HG03378 (cell line): ENCODE results near the gene VMP1.
"Not testable (repeated sequence)": the region's sequence is repeated elsewhere in the genome, so short reads cannot be mapped to it uniquely, and the experiment has no call there.

Experiments
- ATAC-seq: cut with Tn5 transposase; IDR thresholded peaks from one replicate; pipeline ENCODE4 v1.9.1; 2021; ENCODE audit warnings: mild to moderate bottlenecking, moderate library complexity; ENCODE audit not compliant: unreplicated experiment

VMP1 gene

DNA sequence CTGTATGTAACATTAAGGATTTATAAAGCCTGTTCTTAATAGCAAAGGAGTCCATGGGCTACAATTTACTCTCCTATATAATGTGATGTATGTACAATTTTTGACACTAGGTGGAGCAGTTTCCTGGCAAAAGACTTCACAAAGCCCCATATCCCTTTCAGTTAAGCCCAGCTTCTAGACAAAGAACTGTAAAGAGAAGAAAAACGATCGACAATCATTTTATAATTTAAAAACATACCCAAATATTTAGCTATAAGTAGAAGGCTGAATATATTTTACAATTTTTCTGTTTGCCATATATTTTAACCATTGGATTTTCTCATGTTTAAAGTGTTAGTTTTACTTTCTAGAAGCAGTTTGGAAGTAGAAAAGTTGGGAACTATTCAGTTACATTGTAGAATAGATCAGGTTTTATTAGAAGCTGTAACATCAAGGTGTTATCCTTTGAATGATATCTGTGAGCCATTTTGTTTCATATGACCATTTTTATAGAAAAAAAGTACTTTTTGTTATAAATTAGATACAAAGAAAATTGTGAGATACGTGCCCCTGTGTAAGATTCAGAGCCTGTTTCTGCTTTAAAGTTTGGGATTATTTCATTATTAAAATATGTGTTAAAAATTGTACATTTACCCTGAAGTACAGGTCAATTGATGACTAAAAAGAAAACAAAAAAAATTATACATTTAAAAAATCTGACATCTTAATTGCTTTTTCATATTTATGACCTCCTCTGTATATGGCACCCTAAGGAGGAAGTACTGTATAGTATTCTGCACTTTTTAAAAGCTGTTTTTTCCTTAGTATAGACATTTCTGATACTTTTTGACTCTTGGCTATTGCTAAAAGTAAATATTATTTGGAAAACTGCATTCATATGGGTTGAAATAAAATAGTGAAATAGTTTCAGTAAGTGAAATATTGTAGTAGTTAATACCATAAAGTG is 46.3 kb downstream of the VMP1 start:
- ATAC-seq, result peak; percentile 60

DNA sequence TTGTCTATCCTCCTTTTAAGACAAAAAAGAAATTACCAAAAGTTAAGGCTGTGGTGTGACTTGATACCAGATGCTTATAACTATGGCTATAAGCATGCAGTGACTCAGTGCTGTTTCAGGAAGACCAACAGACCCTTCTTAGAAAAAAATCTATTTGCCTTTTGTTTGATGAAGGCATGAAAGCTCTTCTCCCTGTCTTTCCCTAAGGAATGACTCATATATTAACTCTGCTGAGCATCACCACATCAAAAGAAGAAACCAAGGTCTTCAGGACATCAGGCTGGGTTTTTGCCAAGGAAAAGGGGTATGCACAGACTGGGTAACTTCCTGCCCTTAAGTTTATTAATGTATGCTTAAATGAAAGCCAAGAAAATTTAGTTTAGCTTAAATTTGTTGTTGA is 47.1 kb downstream of the VMP1 start:
- no peak for ATAC-seq

- not testable (repeated sequence) for ATAC-seq
Observed at GRCh38 chr17:59755069-59755468, 47.6 kb downstream of the VMP1 start.

DNA sequence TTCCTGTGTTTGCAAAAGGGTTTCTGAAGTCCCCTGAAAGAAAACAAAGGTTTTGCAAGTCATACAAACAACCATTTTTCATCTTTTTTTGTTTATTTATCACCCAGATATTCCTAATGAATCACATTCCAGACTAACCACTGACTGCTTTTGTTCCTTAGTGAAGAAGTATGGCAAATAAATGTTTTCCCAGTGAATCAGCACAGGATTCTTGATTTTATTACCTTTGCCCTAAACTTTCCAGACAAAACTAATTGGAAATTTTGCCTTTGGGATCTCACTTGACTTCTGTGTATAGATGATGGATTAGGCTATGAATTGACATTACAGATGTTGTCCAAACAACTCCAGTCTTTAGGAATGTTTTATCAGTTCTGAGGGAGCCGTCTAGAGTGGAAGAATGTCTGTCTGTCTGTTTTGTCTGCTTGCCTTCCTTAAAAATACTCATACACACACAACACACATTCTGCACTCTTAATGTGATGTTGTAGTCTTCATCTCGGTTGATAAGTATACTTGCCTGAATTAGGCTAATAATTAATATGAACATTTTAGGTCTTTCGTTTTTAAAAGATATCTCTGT is 48.9 kb downstream of the VMP1 start:
- ATAC-seq, result no peak

GRCh38 chr17:59757043-59757442 is 49.6 kb downstream of the VMP1 start:
- no peak for ATAC-seq

DNA sequence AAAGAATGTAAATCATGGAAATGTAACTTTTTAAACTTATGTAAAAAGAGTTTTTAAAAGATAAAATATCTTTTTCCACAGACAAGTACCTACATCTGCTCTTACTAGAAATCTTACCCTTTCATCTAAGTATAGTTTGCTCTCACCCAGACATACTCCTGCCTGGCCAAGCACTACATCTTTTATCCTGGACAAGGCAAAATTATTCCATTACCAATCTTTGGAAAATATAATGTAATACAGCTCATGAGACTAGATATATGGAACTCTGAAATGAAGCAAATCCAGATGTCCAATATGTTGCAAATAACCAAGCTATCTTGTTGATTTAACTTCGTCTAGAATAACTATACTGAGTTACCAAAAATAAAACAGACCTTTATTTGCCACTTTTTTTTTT is 50.0 kb downstream of the VMP1 start:
- no peak for ATAC-seq

GRCh38 chr17:59757881-59758385 is 50.5 kb downstream of the VMP1 start:
- no peak for ATAC-seq

- ATAC-seq, result not testable (repeated sequence)
Observed at GRCh38 chr17:59758998-59759651, 51.7 kb downstream of the VMP1 start.

GRCh38 chr17:59760160-59760559 is 52.7 kb downstream of the VMP1 start:
- no peak for ATAC-seq

- ATAC-seq, result no peak
Observed at GRCh38 chr17:59761385-59762048, 54.1 kb downstream of the VMP1 start.

GRCh38 chr17:59762049-59762823 is 54.8 kb downstream of the VMP1 start:
- no peak for ATAC-seq

- no peak for ATAC-seq
Observed at GRCh38 chr17:59762824-59763374, 55.4 kb downstream of the VMP1 start.

GRCh38 chr17:59763861-59764260 is 56.4 kb downstream of the VMP1 start:
- ATAC-seq, result no peak

DNA sequence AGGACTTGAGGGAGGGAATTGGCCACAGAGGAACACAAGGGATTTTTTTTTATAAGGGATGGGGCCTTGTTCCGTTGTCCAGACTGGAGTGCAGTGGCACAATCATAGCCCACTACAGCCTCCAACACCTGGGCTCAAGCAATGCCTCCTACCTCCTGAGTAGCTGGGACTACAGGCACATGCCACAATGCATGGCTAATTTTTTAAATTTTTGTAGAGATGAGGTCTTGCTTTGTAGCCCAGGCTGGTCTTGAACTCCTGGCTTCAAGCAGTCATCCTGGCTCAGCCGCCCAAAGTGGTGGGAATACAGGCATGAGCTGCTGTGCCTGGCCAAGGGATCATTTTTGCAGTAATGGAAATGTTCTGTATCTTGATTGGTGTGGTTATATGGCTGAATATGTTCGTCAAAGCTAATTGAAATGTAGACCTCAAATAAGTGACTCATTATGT is 56.9 kb downstream of the VMP1 start:
- ATAC-seq, result no peak

- ATAC-seq, result no peak
Observed at GRCh38 chr17:59765038-59765437, 57.6 kb downstream of the VMP1 start.

GRCh38 chr17:59766491-59766890 is 59.0 kb downstream of the VMP1 start:
- no peak for ATAC-seq

DNA sequence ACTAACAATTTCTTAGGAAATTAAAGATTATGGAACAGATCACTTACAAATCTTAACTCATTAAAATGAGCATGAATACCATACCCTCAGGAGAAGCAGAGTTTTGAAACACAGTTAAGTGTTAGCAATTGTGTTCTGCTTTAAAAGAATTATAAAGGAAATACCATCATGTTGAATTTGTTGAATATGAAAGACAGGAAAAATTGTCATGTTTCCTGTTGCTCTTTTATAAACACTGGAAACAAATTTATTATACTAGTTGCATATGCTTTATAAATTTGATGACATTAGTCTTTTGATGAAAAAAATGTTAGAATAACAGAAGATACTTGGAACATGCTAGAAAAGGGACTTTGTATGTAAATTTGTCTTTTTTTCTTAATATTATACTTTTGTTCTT is 59.7 kb downstream of the VMP1 start:
- no peak for ATAC-seq

DNA sequence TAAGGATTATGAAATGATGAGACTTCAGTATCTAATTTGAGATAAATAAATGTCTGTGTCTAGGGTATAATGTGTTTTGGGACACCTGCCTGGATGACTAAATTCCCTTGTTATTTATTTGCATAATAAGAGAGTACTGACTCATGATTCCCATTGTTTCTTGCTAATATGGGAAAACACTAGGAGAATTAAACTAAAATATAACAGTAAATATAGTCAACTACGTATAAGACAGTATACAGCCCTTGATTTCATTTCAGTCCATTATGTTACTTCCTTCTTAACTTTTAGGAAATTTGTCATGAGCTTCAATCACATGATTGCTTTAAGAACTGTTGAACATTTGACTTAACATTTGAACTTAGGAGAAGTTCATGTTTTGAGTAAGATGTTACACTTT is 62.4 kb downstream of the VMP1 start:
- ATAC-seq, result no peak

DNA sequence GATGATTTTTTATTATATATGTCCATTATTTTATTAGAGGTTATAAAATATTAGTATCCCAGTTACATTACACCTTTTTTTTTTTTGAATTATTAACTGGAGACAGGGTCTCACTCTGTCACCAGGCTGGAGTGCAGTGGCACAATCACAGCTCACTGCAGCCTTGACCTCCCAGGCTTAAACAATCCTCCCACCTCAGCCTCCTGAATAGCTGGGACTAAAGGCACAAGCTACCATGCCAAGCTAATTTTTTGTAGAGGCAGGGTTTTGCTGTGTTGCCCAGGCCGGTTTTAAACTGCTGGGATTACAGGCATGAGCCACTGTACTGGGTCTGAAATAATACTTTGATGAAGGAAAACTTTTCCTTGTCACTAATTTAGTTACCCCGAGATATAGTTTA is 63.6 kb downstream of the VMP1 start:
- ATAC-seq, result no peak

- no peak for ATAC-seq
Observed at GRCh38 chr17:59775786-59776350, 68.4 kb downstream of the VMP1 start.
